Bone marrow (tissue), 2 donors: Measurements from ENCODE around the gene DAZ2.
"Not testable (repeated sequence)": the region's sequence is repeated elsewhere in the genome, so short reads cannot be mapped to it uniquely, and the experiment has no call there.

ENCODE experiments used
- DNase-seq, 2 donors: peaks; one replicate each; lab custom pipeline; 2025; lab: John Stamatoyannopoulos, UW

The DAZ2 gene, protein sequence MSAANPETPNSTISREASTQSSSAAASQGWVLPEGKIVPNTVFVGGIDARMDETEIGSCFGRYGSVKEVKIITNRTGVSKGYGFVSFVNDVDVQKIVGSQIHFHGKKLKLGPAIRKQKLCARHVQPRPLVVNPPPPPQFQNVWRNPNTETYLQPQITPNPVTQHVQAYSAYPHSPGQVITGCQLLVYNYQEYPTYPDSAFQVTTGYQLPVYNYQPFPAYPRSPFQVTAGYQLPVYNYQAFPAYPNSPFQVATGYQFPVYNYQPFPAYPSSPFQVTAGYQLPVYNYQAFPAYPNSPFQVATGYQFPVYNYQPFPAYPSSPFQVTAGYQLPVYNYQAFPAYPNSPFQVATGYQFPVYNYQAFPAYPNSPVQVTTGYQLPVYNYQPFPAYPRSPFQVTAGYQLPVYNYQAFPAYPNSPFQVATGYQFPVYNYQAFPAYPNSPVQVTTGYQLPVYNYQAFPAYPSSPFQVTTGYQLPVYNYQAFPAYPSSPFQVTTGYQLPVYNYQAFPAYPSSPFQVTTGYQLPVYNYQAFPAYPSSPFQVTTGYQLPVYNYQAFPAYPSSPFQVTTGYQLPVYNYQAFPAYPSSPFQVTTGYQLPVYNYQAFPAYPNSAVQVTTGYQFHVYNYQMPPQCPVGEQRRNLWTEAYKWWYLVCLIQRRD

DNA sequence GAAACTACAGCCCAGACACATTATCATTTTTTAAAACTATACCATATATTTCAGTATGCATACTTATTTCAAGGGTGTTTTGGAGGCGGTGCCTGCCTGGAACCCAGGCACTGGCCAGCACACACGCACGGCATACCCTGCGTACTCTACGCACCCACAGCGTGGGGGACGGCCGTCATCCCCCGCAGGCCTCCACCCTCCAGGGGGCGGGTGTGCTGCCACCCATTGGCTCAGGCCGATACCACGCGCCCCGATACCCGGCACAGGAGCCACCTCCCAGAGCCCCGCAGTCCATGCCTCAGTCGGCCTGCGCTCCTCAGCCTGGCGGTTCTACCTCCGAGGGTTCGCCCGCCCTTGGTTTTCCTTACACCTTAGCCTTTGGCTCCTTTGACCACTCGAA, at the start of gene DAZ2:
Gene DAZ2, plus strand, starts transcription at position 301 of the 400 bp plus-strand sequence. CDS start 208 bp downstream, outside the sequence.
- not testable (repeated sequence) for DNase-seq

DNA sequence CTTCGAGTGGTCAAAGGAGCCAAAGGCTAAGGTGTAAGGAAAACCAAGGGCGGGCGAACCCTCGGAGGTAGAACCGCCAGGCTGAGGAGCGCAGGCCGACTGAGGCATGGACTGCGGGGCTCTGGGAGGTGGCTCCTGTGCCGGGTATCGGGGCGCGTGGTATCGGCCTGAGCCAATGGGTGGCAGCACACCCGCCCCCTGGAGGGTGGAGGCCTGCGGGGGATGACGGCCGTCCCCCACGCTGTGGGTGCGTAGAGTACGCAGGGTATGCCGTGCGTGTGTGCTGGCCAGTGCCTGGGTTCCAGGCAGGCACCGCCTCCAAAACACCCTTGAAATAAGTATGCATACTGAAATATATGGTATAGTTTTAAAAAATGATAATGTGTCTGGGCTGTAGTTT, 20.4 kb upstream of the DAZ2 start, which contains the start of gene DAZ1:
Gene DAZ1, minus strand, starts transcription at position 101 of the 400 bp plus-strand sequence. CDS start 208 bp downstream, outside the sequence.
- DNase-seq = not testable (repeated sequence)

DNA sequence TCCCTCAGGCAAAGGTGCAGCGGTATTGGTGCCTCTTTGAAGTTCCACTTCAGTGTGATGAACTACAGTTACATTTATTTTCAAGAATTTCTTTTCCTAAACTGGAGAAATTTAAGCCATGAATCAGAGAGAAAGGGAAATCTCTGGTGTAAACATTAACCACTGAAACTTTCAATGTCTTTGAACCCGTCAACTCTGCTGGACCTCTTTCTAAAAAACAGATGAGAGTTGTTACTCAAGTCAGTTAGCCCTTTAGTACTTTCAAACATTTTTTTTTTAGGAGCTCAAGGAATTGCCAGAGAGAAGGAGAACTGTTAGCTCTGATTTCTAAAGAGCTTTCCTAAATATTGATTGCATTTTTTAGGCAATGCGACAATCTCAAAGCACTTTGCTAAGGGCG, 11.9 kb upstream of the DAZ2 start:
- not testable (repeated sequence) for DNase-seq

DNA sequence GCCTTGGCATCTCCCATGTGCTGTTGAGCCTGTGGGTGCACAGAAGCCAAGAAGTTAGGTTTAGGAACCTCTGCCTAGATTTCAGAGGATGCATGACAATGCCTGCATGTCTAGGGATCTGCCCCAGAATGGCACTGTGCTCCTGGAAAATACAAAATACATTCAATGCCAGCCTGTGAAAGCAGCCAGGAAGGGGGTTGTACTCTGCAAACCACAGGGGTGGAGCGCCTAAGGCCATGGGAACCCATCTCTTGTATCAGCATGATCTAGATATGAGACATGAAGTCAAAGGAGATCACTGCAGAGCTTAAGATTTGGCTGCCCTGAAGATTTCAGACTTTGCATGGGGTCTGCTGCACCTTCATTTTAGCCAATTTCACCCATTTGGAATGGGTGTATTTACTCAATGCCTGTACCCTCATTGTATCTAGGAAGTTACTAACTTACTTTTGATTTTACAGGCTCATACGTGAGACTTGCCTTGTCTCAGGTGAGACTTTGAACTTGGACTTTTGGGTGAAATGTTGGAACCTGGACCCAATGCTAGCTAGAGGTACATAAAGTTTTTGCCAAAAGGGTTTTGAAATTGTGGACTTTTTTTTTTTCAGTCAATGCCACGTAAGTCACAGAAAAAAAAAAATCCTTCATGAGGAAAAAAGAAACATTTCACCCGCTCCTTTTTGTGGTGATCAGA, 9.4 kb upstream of the DAZ2 start:
- not testable (repeated sequence) for DNase-seq

DNA sequence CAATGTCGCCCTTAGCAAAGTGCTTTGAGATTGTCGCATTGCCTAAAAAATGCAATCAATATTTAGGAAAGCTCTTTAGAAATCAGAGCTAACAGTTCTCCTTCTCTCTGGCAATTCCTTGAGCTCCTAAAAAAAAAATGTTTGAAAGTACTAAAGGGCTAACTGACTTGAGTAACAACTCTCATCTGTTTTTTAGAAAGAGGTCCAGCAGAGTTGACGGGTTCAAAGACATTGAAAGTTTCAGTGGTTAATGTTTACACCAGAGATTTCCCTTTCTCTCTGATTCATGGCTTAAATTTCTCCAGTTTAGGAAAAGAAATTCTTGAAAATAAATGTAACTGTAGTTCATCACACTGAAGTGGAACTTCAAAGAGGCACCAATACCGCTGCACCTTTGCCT, 8.7 kb upstream of the DAZ2 start:
- not testable (repeated sequence) for DNase-seq
